ENCODE measurements around the gene MANSC1. TPM values are rescaled to one million over a fixed set of nuclear protein-coding genes. Genes with fewer than 3 reads are reported as not detected.

The MANSC1 gene
- total and polyA plus RNA-seq, 2 donors (not counting 3 experiments of a cell fraction or from before 2014, with no cell fraction given): 37.0 to 65.0 TPM

GRCh38 chr12:12305568-12306300, 44.3 kb downstream of the MANSC1 start:
- no peaks in the 10 kb centered on the region for H3K9me3 ChIP-seq (replicated peaks; ENCODE audit: control insufficient read depth, insufficient read depth, low read length)
- no peak overlapping the region for H2AFZ ChIP-seq (ENCODE audit: low read depth, low read length)
- no peaks in the 10 kb centered on the region for H3K27me3 ChIP-seq (ENCODE audit: control insufficient read depth in 2 of 2, insufficient read depth in 2 of 2, low read length in 2 of 2)
- no peak overlapping the region for H3K9ac ChIP-seq (replicated peaks; ENCODE audit: extremely low read depth, insufficient read depth, low read length)
- H3K36me3 ChIP-seq (ENCODE audit: control insufficient read depth in 2 of 2, extremely low read depth in 1 of 2, insufficient read depth in 2 of 2, low read length in 2 of 2): no peaks in the 10 kb centered on the region
- H3K4me2 ChIP-seq (ENCODE audit: insufficient read depth, low read length): no peak overlapping the region
- no peak overlapping the region for H3K27ac ChIP-seq (ENCODE audit: insufficient read depth, low read depth, low read length)
- H3K4me3 ChIP-seq (replicated peaks in 1 of 3; ENCODE audit: insufficient read depth in 1 of 3, low read depth in 1 of 3, low read length in 3 of 3): no peak overlapping the region
- FAIRE-seq (no peak), DNase-seq (ENCODE audit: low read depth, low spot score) (peak; percentile 30)
- no peaks in the 10 kb centered on the region for H3K9me1 ChIP-seq (replicated peaks; ENCODE audit: control insufficient read depth, extremely low read depth, insufficient read depth, low read length)
- no peaks in the 10 kb centered on the region for H4K20me1 ChIP-seq (replicated peaks; ENCODE audit: control insufficient read depth, extremely low read depth, insufficient read depth, low read length)
- TF ChIP-seq JUN (IDR thresholded peaks at IDR 0.05; ENCODE audit: borderline replicate concordance, insufficient read depth, insufficient read length, low read depth): no peak
- TF ChIP-seq MYC (IDR thresholded peaks at IDR 0.05; ENCODE audit: low read depth, low read length): no peak
- no peak for TF ChIP-seq GATA2 (IDR thresholded peaks at IDR 0.05; ENCODE audit: insufficient read depth, insufficient read length, low read depth, low read length)
- TF ChIP-seq CTCF (IDR thresholded peaks at IDR 0.05; ENCODE audit: extremely low read depth in 1 of 2, insufficient read depth in 1 of 2, low read depth in 1 of 2, low read length in 2 of 2): no peak
- no peak for TF ChIP-seq EZH2 (IDR thresholded peaks at IDR 0.05; ENCODE audit: borderline replicate concordance, low read depth, low read length, severe bottlenecking)
- TF ChIP-seq POLR2AphosphoS5 (IDR thresholded peaks at IDR 0.05; ENCODE audit: insufficient read depth, low read depth, low read length): no peak
- TF ChIP-seq MAX (IDR thresholded peaks at IDR 0.05; ENCODE audit: insufficient read depth, insufficient read length): no peak
- TF ChIP-seq POLR2A (IDR thresholded peaks at IDR 0.05; ENCODE audit: low read depth, low read length): no peak
- TF ChIP-seq FOS (IDR thresholded peaks at IDR 0.05; ENCODE audit: borderline replicate concordance, insufficient read depth, low read length): no peak
- ChIA-PET POLR2A (no interaction called here), CTCF (interaction anchor here (1.2 to 1.3 kb wide), 2 partner anchors 10 to 14 kb away, joined by 3 read pairs; no protein-coding TSS in a partner anchor)
- H3K4me1 ChIP-seq (ENCODE audit: control insufficient read depth, extremely low read depth, insufficient read depth, low read length): no peaks in the 10 kb centered on the region
- H3K79me2 ChIP-seq (ENCODE audit: control insufficient read depth, insufficient read depth, low read length): no peaks in the 10 kb centered on the region
- BruUV-seq (replicated peaks): no TSS peak
- intact Hi-C loops (cut with micrococcal nuclease) (no loop called here), dilution Hi-C loops (cut with MboI; ENCODE audit: extremely low pct_ligation_motif_present, low sequenced_read_pairs) (no loop called here)

Measured in endothelial cell of umbilical vein (primary cell).